BJ (cell line): ENCODE measurements around the gene F8. TPM values are rescaled to one million over a fixed set of nuclear protein-coding genes. Genes with fewer than 3 reads are reported as not detected.

Experiments used
- CTCF ChIA-PET: fragments of 350-600 bp; formaldehyde crosslinking; extraction: SDS; loops from one replicate; lab custom pipeline; 2021; ENCODE audit warnings: antibody characterized with exemption, inconsistent platforms; lab: Yijun Ruan, JAX
- POLR2A ChIA-PET: fragments of 300-600 bp; sonication (Branson Sonifier 250); formaldehyde crosslinking; extraction: SDS; loops from one replicate; lab custom pipeline; 2021; ENCODE audit warnings: antibody characterized with exemption; lab: Charles Lee
- DNase-seq: peaks from one replicate; pipeline ENCODE4 v3.0.0-alpha.2; 2011; ENCODE audit warnings: low read depth
- H3K27me3 ChIP-seq: 2 replicates; pipeline ENCODE4 v1.6.0; 2011; ENCODE audit warnings: low read length; ENCODE audit not compliant: control insufficient read depth, insufficient read depth
- H3K36me3 ChIP-seq: 2 replicates; pipeline ENCODE4 v1.5.1; 2011; ENCODE audit warnings: low read length; ENCODE audit not compliant: control insufficient read depth, insufficient read depth
- H3K4me3 ChIP-seq: 2 replicates; pipeline ENCODE4 v1.5.1; 2011; ENCODE audit warnings: low read depth, mild to moderate bottlenecking, control low read depth, low read length
- polyA plus RNA-seq: library from polyadenylated mRNA; depleted of rRNA; stranded (reverse); fragments of >200 nt; gene quantifications from 2 replicates; pipeline ENCODE4 v1.2.3, GENCODE V29; 2011
- TF ChIP-seq, protein P1 (sequence below): IDR thresholded peaks from 2 replicates; pipeline ENCODE4 v1.5.1; 2011; ENCODE audit warnings: low read depth, mild to moderate bottlenecking, control low read depth, inconsistent platforms, low read length, moderate library complexity; ENCODE audit not compliant: insufficient read depth

The F8 gene
- polyA plus RNA-seq, 1 experiment, result 2.7 TPM

DNA sequence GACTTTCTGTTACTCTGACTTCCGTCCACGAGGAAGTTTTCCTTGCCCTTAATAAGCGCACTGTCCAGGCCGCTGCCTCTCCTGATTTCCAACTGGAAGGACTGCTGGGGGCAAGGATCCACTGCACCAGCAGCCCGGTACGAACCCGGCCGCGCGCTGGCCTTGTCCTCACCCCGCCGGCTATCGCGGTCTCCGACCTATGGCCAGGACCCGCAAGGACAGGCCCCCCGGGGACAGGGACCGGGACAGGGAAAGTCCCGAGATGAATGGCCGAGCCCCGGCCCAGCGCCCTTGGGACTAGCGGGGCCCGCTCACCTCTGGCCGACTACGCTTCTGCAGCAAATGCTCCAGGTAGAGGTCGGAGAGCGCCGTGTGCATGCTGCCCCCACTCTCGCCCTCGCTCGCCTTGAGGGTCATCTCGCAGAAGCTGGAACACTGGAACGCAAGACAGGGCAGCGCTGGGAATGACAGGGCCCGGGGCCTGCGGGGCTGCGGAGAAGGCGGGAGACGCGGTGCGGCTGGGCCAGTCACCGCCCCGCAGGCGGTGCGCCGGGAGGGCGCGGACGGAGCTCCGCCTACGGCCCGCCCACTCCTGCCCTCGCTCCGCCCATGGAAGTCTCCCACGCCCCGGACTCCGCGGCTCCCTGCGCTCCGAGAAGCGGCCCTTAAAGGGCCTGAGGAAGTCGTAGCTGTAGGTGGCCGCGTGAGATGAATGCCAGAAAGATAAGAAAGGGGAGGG lies 217.4 kb downstream of the F8 start, which contains the start of gene MPP1:
MPP1 (minus strand) TSS at position 529 of the 739 bp plus-strand sequence; CDS start at position 417, 112 bp downstream.
- TF ChIP-seq, protein P1, sequence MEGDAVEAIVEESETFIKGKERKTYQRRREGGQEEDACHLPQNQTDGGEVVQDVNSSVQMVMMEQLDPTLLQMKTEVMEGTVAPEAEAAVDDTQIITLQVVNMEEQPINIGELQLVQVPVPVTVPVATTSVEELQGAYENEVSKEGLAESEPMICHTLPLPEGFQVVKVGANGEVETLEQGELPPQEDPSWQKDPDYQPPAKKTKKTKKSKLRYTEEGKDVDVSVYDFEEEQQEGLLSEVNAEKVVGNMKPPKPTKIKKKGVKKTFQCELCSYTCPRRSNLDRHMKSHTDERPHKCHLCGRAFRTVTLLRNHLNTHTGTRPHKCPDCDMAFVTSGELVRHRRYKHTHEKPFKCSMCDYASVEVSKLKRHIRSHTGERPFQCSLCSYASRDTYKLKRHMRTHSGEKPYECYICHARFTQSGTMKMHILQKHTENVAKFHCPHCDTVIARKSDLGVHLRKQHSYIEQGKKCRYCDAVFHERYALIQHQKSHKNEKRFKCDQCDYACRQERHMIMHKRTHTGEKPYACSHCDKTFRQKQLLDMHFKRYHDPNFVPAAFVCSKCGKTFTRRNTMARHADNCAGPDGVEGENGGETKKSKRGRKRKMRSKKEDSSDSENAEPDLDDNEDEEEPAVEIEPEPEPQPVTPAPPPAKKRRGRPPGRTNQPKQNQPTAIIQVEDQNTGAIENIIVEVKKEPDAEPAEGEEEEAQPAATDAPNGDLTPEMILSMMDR, result no peak
- CTCF ChIA-PET, result no interaction called here
- DNase-seq, result peak; percentile 20
- H3K27me3 ChIP-seq, result no peaks in the 10 kb centered on the region; the same call in 1 of the 2 replicates
- POLR2A ChIA-PET, result no interaction called here
- no peaks in the 10 kb centered on the region; the same call in 1 of the 2 replicates for H3K36me3 ChIP-seq
- peak within 1 kb of the TSS; percentile 67 for H3K4me3 ChIP-seq

DNA sequence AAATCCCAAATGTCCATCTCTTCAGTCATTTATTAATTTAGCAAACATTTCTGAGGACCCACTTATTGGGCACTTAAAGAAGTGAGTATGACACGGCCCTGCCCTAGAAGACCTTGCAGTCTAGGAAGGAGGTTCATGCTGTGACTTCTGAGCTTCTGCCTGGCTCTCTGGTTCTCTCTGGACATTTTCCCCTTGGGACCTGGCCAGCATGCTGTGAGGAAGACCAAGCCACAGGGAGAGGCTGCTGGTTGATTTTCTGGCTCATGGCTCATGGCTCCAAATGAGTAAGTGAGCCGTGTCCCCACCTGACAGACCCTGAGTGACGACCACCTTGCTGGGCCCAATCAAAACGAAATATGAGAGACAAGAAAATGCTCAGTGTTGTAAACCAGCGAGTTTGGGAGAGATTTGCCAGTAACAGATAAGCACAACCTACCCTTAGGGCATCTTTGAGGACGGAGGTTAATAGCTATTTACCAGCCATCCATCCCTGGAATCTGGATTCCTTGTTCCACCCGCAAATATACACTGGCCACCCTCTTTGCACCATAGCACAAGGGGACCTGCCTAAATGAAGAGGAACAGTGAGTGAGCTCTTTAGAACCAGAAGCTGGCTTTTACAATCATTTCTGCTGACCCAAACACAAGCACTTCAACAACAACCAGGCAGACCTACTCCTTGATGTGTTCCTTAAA lies 218.1 kb downstream of the F8 start:
- Histone ChIP-seq H3K27me3 (no peaks in the 10 kb centered on the region; the same call in 1 of the 2 replicates), H3K36me3 (no peaks in the 10 kb centered on the region; the same call in 1 of the 2 replicates), H3K4me3 (peak overlapping the region; percentile 67)
- CTCF ChIA-PET, result no interaction called here
- TF ChIP-seq, protein P1, result no peak
- POLR2A ChIA-PET, result no interaction called here
- DNase-seq, result no peak

DNA sequence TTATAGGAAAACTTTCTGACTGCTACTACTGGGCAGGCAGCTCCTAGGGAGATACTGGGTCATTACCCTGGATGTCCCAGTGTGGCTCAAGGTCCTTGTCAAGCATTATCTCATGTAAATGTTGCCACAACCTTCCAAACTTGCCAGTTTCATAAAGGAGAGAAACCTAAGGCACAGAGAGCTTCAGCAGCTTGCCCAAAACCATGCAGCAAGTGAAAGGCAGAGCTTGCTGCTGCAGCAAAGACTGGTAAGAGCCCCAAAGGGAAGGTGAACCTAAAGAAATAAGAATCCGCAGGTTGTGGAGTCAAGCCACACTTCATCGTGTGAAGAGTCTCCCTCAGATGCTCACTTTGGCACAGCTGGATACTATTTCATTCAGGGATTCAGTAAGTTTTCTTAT lies 219.6 kb downstream of the F8 start:
- Histone ChIP-seq H3K36me3 (no peaks in the 10 kb centered on the region; the same call in 1 of the 2 replicates), H3K4me3 (no peak overlapping the region), H3K27me3 (no peaks in the 10 kb centered on the region; the same call in 1 of the 2 replicates)
- POLR2A ChIA-PET, result no interaction called here
- no peak for DNase-seq
- TF ChIP-seq, protein P1, result no peak
- CTCF ChIA-PET, result interaction anchor here (1.1 kb wide), 1 partner anchor 9 kb away, joined by 3 read pairs; no protein-coding TSS in a partner anchor

DNA sequence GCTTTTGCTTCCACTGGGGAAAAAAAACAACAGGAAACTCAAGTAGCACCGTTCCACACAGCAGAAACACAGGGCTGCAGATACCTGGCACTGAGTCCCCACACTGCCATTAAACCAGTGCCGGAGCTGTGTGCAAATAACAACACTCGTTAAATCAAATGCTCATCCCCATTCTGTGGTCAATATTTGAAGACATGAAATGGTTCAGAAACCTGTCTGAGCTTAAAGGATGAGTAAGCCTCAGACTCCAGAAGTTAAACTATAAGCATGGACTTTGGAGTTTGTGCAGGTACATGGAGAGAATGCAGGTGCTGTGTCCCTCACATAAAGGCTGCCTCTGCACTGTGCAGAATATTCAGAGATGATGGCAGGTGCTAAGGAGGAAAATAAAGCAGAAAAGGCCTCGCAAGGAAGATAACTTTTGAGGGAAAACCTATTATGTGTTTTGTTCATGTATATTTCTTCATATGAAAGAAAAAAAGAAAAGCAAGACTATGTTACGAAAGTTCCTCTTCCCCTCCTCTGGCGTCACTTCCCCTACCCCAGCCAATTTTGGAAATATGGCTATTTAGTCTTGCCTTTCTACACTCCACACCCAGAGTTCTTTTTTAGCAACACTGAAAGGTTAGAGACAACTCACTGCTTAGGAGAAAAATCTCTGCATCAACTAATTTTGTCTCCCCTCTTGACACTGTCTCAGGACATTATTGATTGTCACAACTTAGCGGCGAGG lies 221.9 kb downstream of the F8 start:
- no peaks in the 10 kb centered on the region; the same call in 1 of the 2 replicates for H3K36me3 ChIP-seq
- DNase-seq, result no peak
- ChIA-PET CTCF (no interaction called here), POLR2A (no interaction called here)
- H3K27me3 ChIP-seq, result no peaks in the 10 kb centered on the region
- TF ChIP-seq, protein P1, result no peak
- no peak overlapping the region for H3K4me3 ChIP-seq
